Gastroesophageal sphincter (tissue), 3 donors: Measurements from ENCODE around the gene TCF7L1.

Experiments
- EP300 ChIP-seq: sonication (generic); formaldehyde crosslinking; IDR thresholded peaks from one replicate; pipeline ENCODE4 v1.6.1; 2017; ENCODE audit warnings: antibody characterized with exemption, mild to moderate bottlenecking
- POLR2A ChIP-seq, 2 donors: fragments of 450-650 bp; IDR thresholded peaks; one replicate each; pipeline ENCODE4 v1.6.1; 2017; ENCODE audit warnings: antibody characterized with exemption in 2 of 2, mild to moderate bottlenecking in 2 of 2, moderate library complexity in 1 of 2
- POLR2AphosphoS5 ChIP-seq: sonication (generic); formaldehyde crosslinking; IDR thresholded peaks from one replicate; pipeline ENCODE4 v1.6.1; 2017; ENCODE audit warnings: antibody characterized with exemption
- TF ChIP-seq, protein P1 (sequence below), 4 experiments: fragments of 200-600 bp in 2 of 4; fragments of 450-650 bp in 2 of 4; sonication (generic) in 1 of 4; IDR thresholded peaks; one replicate each; pipeline ENCODE4 v1.5.1; 2017 to 2019; ENCODE audit warnings: antibody characterized with exemption in 4 of 4, mild to moderate bottlenecking in 2 of 4, moderate library complexity in 2 of 4

DNA sequence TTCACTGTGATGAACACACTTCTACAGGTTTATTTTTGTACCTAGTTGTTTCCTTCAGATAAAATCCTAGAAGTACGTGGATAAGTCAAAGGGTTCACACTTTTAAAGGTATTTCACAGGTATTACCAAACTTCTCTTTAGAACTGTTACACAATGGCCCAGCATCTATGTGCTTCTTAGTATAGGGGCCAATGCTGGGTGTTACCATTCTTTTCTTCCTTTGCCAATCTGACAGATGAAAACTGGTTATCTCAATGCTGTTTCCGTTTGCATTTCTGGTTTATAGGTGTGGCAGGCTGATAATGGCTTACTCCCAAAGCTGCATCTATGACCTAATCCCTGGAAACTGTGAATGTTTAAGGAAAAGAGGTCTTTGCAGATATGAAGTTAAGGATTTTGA, 2.8 kb upstream of the TCF7L1 start:
- TF ChIP-seq POLR2A (IDR thresholded peaks at IDR 0.05) (no peak), EP300 (no peak), POLR2AphosphoS5 (no peak)
- TF ChIP-seq, protein P1, sequence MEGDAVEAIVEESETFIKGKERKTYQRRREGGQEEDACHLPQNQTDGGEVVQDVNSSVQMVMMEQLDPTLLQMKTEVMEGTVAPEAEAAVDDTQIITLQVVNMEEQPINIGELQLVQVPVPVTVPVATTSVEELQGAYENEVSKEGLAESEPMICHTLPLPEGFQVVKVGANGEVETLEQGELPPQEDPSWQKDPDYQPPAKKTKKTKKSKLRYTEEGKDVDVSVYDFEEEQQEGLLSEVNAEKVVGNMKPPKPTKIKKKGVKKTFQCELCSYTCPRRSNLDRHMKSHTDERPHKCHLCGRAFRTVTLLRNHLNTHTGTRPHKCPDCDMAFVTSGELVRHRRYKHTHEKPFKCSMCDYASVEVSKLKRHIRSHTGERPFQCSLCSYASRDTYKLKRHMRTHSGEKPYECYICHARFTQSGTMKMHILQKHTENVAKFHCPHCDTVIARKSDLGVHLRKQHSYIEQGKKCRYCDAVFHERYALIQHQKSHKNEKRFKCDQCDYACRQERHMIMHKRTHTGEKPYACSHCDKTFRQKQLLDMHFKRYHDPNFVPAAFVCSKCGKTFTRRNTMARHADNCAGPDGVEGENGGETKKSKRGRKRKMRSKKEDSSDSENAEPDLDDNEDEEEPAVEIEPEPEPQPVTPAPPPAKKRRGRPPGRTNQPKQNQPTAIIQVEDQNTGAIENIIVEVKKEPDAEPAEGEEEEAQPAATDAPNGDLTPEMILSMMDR (IDR thresholded peaks at IDR 0.05): no peak
